Natural killer cell (primary cell): Measurements from ENCODE around the gene CAPRIN2. TPM values are rescaled to one million over a fixed set of nuclear protein-coding genes. Genes with fewer than 3 reads are reported as not detected.
A peak's percentile ranks its signal among the peaks of the same experiment; 100 is the strongest.

Experiments
- ATAC-seq, 3 donors: fragments of 150-1000 bp in 2 of 3; fragments of 200-7000 bp in 1 of 3; cut with Tn5 transposase; 1 replicate in 1 of 3; 2 replicates in 2 of 3; pipeline ENCODE4 v1.10.0; 2021; ENCODE audit warnings: mild to moderate bottlenecking in 2 of 3, moderate library complexity in 2 of 3
- DNase-seq, 2 donors: peaks; one replicate each; pipeline versions ENCODE4 v3.0.0 to v3.0.0-alpha.2; 2013 to 2021; ENCODE audit warnings: mixed read lengths in 1 of 2
- H3K27ac ChIP-seq: one replicate; pipeline ENCODE4 v1.5.1; 2013; ENCODE audit warnings: mild to moderate bottlenecking, low read length
- H3K27me3 ChIP-seq: one replicate; pipeline ENCODE4 v1.6.1; 2013; ENCODE audit warnings: low read length; ENCODE audit not compliant: control insufficient read depth, insufficient read depth
- H3K36me3 ChIP-seq: one replicate; pipeline ENCODE4 v1.6.1; 2013; ENCODE audit warnings: low read length; ENCODE audit not compliant: control insufficient read depth, insufficient read depth
- H3K4me1 ChIP-seq: one replicate; pipeline ENCODE4 v1.6.1; 2013; ENCODE audit warnings: low read length; ENCODE audit not compliant: control insufficient read depth, insufficient read depth
- H3K4me3 ChIP-seq: one replicate; pipeline ENCODE4 v1.5.1; 2013; ENCODE audit warnings: low read length
- H3K9me3 ChIP-seq: one replicate; pipeline ENCODE4 v1.6.1; 2013; ENCODE audit warnings: low read length; ENCODE audit not compliant: control insufficient read depth, insufficient read depth
- H3K27ac Mint-ChIP-seq, 2 donors: one replicate each; pipeline ENCODE4 v1.8.0; 2022; ENCODE audit warnings: mild to moderate bottlenecking in 2 of 2, mixed read lengths in 2 of 2, moderate library complexity in 1 of 2
- H3K27me3 Mint-ChIP-seq, 2 donors: one replicate each; pipeline ENCODE4 v1.8.0; 2022; ENCODE audit warnings: low read depth in 2 of 2, mixed read lengths in 2 of 2
- H3K36me3 Mint-ChIP-seq: one replicate; pipeline ENCODE4 v1.8.0; 2022; ENCODE audit warnings: mixed read lengths
- H3K4me1 Mint-ChIP-seq, 2 donors: one replicate each; pipeline ENCODE4 v1.8.0; 2022; ENCODE audit warnings: mixed read lengths in 2 of 2
- H3K4me3 Mint-ChIP-seq: one replicate; pipeline ENCODE4 v1.8.0; 2022; ENCODE audit warnings: mild to moderate bottlenecking, moderate library complexity, mixed read lengths
- H3K9me3 Mint-ChIP-seq, 2 donors: one replicate each; pipeline ENCODE4 v1.8.0; 2022; ENCODE audit warnings: mixed read lengths in 2 of 2
- WGBS: methylation state at CpG from one replicate; pipeline ENCODE4 v1.1.7; 2013; ENCODE audit warnings: missing lambda C conversion rate; ENCODE audit not compliant: insufficient coverage; 5-methylcytosine and 5-hydroxymethylcytosine counted together
- intact Hi-C: fragments of 100-400 bp; cut with micrococcal nuclease; formaldehyde crosslinking; loops from one replicate; pipeline ENCODE4 v1.14.2; 2022
- total RNA-seq, 4 donors: library from RNA; stranded (reverse); fragments of 120-200 nt in 1 of 4; gene quantifications; one replicate each; pipeline versions ENCODE4 v1.2.3 to v1.2.4, GENCODE V29; 2013 to 2022
- TF ChIP-seq, protein P1 (sequence below): fragments of 200-600 bp; IDR thresholded peaks from one replicate; pipeline ENCODE4 v1.8.0; 2022; ENCODE audit warnings: antibody characterized with exemption

Gene CAPRIN2
- total RNA-seq, 3 donors from 2014 or later (not counting 1 experiment from before 2014, with no cell fraction given), result 38.1 to 53.2 (median 38.7) TPM

DNA sequence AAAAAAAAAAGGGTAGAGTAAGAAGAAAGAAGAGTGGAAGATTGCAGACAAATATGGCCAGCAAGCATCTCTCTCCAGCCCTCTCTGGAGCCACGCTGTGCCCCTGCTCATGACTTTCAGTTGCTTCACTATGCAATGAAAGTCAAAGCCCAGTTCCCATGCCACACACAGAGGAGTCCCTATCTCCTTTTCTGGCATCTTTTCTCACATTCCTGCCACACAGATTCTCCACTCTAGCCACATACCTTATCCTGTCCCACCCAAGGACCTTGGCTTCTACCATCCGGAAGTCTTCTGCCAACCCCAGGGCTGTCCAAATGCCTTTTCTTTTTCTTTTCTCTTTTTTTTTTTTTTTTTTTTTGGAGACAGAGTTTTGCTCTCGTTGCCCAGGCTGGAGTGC lies 39.3 kb upstream of the CAPRIN2 start:
- Mint-ChIP-seq H3K36me3 (no peaks in the 10 kb centered on the region), H3K27ac (no peak overlapping the region), H3K27me3 (peaks cover 0 to 3% of the 10 kb centered on the region in 2 donors), H3K4me1 (peaks cover 5 to 28% of the 10 kb centered on the region in 2 donors), H3K4me3 (peak overlapping the region; percentile 15), H3K9me3 (no peaks in the 10 kb centered on the region)
- peaks cover 23% of the 10 kb centered on the region for H3K4me1 ChIP-seq
- no peaks in the 10 kb centered on the region for H3K36me3 ChIP-seq
- WGBS, result 98% methylated on average over 3 of the region's 3 CpGs
- DNase-seq (no peak), ATAC-seq (no peak)
- H3K9me3 ChIP-seq, result no peaks in the 10 kb centered on the region
- intact Hi-C loops, result no loop called here
- peaks cover 5% of the 10 kb centered on the region for H3K27me3 ChIP-seq
- H3K4me3 ChIP-seq, result no peak overlapping the region
- no peak overlapping the region for H3K27ac ChIP-seq
- TF ChIP-seq, protein P1, sequence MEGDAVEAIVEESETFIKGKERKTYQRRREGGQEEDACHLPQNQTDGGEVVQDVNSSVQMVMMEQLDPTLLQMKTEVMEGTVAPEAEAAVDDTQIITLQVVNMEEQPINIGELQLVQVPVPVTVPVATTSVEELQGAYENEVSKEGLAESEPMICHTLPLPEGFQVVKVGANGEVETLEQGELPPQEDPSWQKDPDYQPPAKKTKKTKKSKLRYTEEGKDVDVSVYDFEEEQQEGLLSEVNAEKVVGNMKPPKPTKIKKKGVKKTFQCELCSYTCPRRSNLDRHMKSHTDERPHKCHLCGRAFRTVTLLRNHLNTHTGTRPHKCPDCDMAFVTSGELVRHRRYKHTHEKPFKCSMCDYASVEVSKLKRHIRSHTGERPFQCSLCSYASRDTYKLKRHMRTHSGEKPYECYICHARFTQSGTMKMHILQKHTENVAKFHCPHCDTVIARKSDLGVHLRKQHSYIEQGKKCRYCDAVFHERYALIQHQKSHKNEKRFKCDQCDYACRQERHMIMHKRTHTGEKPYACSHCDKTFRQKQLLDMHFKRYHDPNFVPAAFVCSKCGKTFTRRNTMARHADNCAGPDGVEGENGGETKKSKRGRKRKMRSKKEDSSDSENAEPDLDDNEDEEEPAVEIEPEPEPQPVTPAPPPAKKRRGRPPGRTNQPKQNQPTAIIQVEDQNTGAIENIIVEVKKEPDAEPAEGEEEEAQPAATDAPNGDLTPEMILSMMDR, result no peak

DNA sequence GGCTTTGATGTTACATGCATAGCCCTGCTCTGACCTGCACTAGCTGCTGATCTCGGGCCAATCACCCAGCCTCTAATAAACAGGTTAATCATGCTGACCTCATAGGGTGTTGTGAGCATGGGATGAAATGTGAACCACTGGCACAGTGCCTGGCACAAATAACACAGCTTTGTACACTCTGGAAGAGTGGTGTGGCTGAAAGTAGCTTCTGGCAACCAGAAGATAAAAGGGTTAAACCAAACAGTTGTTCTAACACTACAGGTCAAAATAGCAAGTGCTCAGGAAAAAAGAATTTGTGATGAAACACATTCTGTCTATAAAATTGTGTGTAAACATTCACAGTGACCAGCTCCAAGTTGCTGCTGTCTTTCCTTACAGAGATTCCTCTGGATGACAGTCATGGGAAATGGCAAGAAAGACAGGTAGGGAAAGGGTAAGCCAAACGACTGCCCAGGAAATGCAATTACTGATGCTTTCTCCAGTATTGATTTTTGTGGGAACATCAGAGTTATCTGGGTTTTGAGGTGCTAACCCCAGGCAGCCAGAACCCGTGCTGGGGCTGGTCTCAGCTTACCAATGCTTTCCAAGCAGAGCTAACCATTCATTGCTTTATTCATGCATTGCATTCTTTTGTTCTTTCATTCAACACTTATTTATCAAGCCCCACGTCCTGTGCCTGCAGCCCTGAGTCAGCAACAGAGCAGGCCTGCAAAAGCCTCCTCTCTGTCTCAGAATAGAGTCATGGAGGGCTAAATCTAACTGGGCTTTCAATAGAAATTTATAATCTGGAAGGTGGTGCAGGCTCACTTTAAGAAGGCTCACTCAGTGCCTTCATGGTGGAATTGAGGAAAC lies 38.1 kb upstream of the CAPRIN2 start:
- Mint-ChIP-seq H3K27me3 (peaks cover 0 to 3% of the 10 kb centered on the region in 2 donors), H3K4me1 (peaks cover 5 to 28% of the 10 kb centered on the region in 2 donors), H3K36me3 (no peaks in the 10 kb centered on the region), H3K27ac (peak overlapping the region in 1 of 2 donors; percentile 40), H3K9me3 (no peaks in the 10 kb centered on the region), H3K4me3 (peak overlapping the region; percentile 58)
- no peaks in the 10 kb centered on the region for H3K9me3 ChIP-seq
- no peak overlapping the region for H3K27ac ChIP-seq
- H3K27me3 ChIP-seq, result peaks cover 5% of the 10 kb centered on the region
- WGBS, result 61% methylated on average over 4 of the region's 4 CpGs
- H3K36me3 ChIP-seq, result no peaks in the 10 kb centered on the region
- peaks cover 23% of the 10 kb centered on the region for H3K4me1 ChIP-seq
- DNase-seq, result no peak
- no peak for ATAC-seq
- intact Hi-C loops, result no loop called here
- TF ChIP-seq, protein P1, result no peak
- no peak overlapping the region for H3K4me3 ChIP-seq

DNA sequence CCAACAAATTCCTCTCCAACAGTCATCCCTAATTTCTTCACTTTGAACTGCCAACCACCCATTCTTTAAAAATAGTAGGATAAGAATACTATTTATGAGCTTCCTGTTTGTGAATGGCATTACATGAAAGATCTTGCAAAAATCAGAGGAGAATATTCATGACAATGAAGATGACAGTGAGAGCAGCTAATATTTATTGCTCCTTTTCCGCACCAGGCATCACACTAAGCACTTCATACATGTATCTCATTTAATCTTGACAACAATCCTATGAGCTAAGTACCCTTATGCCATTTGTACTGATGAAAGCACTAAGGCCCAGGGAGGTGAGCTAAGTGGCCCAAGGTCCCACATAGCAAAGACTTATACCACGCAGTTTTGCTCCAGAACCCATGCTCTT lies 37.3 kb upstream of the CAPRIN2 start:
- H3K36me3 Mint-ChIP-seq, result no peaks in the 10 kb centered on the region
- ATAC-seq, result no peak
- TF ChIP-seq, protein P1, result no peak

More for the DNA sequence above, 37.3 kb upstream of the CAPRIN2 start:
- H3K9me3 ChIP-seq, result no peaks in the 10 kb centered on the region
- intact Hi-C loops, result no loop called here
- Mint-ChIP-seq H3K27me3 (no peaks in the 10 kb centered on the region), H3K4me3 (no peak overlapping the region), H3K4me1 (peaks cover 3 to 26% of the 10 kb centered on the region in 2 donors), H3K9me3 (no peaks in the 10 kb centered on the region), H3K27ac (no peak overlapping the region)
- H3K27ac ChIP-seq, result no peak overlapping the region
- H3K4me1 ChIP-seq, result peaks cover 23% of the 10 kb centered on the region
- no peaks in the 10 kb centered on the region for H3K36me3 ChIP-seq
- DNase-seq, result no peak
- WGBS, result 96% methylated on average over 2 of the region's 2 CpGs
- H3K4me3 ChIP-seq, result no peak overlapping the region
- H3K27me3 ChIP-seq, result peaks cover 5% of the 10 kb centered on the region
